Measurements from ENCODE around the gene SS18L1. TPM values are rescaled to one million over a fixed set of nuclear protein-coding genes. Genes with fewer than 3 reads are reported as not detected.

Gene SS18L1
- total and polyA plus RNA-seq, 9 donors: 11.2 to 17.3 (median 14.4) TPM

Other genes starting within 250 kb of the SS18L1 start
- gene TAF4, start 77.9 kb upstream of the SS18L1 start, total RNA-seq: 5.1 TPM
- gene TAF4, start 77.9 kb upstream of the SS18L1 start, polyA plus RNA-seq (ENCODE audit: insufficient read depth in 1 of 8, insufficient read length in 8 of 8, low replicate concordance in 1 of 8): 10 to 100 TPM in 6 of 8 donors, 1 to 10 TPM in 2; 9.7 to 21.5 (median 13.0) TPM
- 57.1 TPM for gene LSM14B, start 21.3 kb upstream of the SS18L1 start, total RNA-seq
- gene LSM14B, start 21.3 kb upstream of the SS18L1 start, polyA plus RNA-seq (ENCODE audit: insufficient read depth in 1 of 8, insufficient read length in 8 of 8, low replicate concordance in 1 of 8): 10 to 100 TPM; 69.1 to 83.1 (median 73.5) TPM
- 227 TPM for gene PSMA7, start 375 bp upstream of the SS18L1 start, total RNA-seq
- 100 to 1,000 TPM; 154 to 178 (median 164) TPM for gene PSMA7, start 375 bp upstream of the SS18L1 start, polyA plus RNA-seq (ENCODE audit: insufficient read depth in 1 of 8, insufficient read length in 8 of 8, low replicate concordance in 1 of 8)
- 22.7 TPM for gene MTG2, start 39.3 kb downstream of the SS18L1 start, total RNA-seq
- 10 to 100 TPM; 22.2 to 30.0 (median 27.0) TPM for gene MTG2, start 39.3 kb downstream of the SS18L1 start, polyA plus RNA-seq (ENCODE audit: insufficient read depth in 1 of 8, insufficient read length in 8 of 8, low replicate concordance in 1 of 8)
- 0.35 TPM for gene HRH3, start 76.5 kb downstream of the SS18L1 start, total RNA-seq
- 1 to 10 TPM in 1 of 8 donors, under 1 TPM in 7; 0.09 to 1.3 (median 0.54) TPM for gene HRH3, start 76.5 kb downstream of the SS18L1 start, polyA plus RNA-seq (ENCODE audit: insufficient read depth in 1 of 8, insufficient read length in 8 of 8, low replicate concordance in 1 of 8)
- 33.6 TPM for gene OSBPL2, start 94.8 kb downstream of the SS18L1 start, total RNA-seq
- gene OSBPL2, start 94.8 kb downstream of the SS18L1 start, polyA plus RNA-seq (ENCODE audit: insufficient read depth in 1 of 8, insufficient read length in 8 of 8, low replicate concordance in 1 of 8): 10 to 100 TPM; 21.6 to 29.2 (median 24.7) TPM
- gene ADRM1, start 159.2 kb downstream of the SS18L1 start, total RNA-seq: 62.2 TPM
- gene ADRM1, start 159.2 kb downstream of the SS18L1 start, polyA plus RNA-seq (ENCODE audit: insufficient read depth in 1 of 8, insufficient read length in 8 of 8, low replicate concordance in 1 of 8): 10 to 100 TPM; 53.6 to 65.6 (median 58.6) TPM
- 30.9 TPM for gene LAMA5, start 223.5 kb downstream of the SS18L1 start, total RNA-seq
- 100 to 1,000 TPM in 1 of 8 donors, 10 to 100 TPM in 7; 42.4 to 107 (median 78.8) TPM for gene LAMA5, start 223.5 kb downstream of the SS18L1 start, polyA plus RNA-seq (ENCODE audit: insufficient read depth in 1 of 8, insufficient read length in 8 of 8, low replicate concordance in 1 of 8)
- gene RPS21, start 243.3 kb downstream of the SS18L1 start, total RNA-seq: 1,496 TPM
- 1,000 to 10,000 TPM; 1,129 to 1,597 (median 1,375) TPM for gene RPS21, start 243.3 kb downstream of the SS18L1 start, polyA plus RNA-seq (ENCODE audit: insufficient read depth in 1 of 8, insufficient read length in 8 of 8, low replicate concordance in 1 of 8)